SH-SY5Y (cell line): ENCODE results near the gene SLC34A1.

Experiments
- GATA2 ChIP-seq: IDR thresholded peaks from 2 replicates; pipeline ENCODE4 v1.6.1; 2011; ENCODE audit warnings: mild to moderate bottlenecking, low read depth, low read length
- GATA3 ChIP-seq: IDR thresholded peaks from 2 replicates; pipeline ENCODE4 v1.6.1; 2011; ENCODE audit warnings: low read depth, mild to moderate bottlenecking, low read length, moderate library complexity

SLC34A1 gene

GRCh38 chr5:177399997-177400868 lies 16.0 kb downstream of the SLC34A1 start, which contains the start of gene PFN3:
Gene PFN3 (minus strand): TSS chr5:177400661. CDS start chr5:177400576, 85 bp downstream.
- no peak for TF ChIP-seq GATA2
- no peak for TF ChIP-seq GATA3

- TF ChIP-seq GATA2 (no peak), GATA3 (no peak)
Measured at GRCh38 chr5:177402271-177403043, 18.2 kb downstream of the SLC34A1 start.

GRCh38 chr5:177403102-177403791 lies 19.0 kb downstream of the SLC34A1 start:
- TF ChIP-seq GATA2, result no peak
- no peak for TF ChIP-seq GATA3

- no peak for TF ChIP-seq GATA2
- no peak for TF ChIP-seq GATA3
Measured at GRCh38 chr5:177403792-177404640, 19.8 kb downstream of the SLC34A1 start.

- no peak for TF ChIP-seq GATA2
- TF ChIP-seq GATA3, result no peak
Measured at GRCh38 chr5:177404641-177405179, 20.5 kb downstream of the SLC34A1 start.

- TF ChIP-seq GATA3, result no peak
- no peak for TF ChIP-seq GATA2
Measured at GRCh38 chr5:177405312-177405711, 21.1 kb downstream of the SLC34A1 start.

GRCh38 chr5:177405805-177406204 lies 21.6 kb downstream of the SLC34A1 start:
- TF ChIP-seq GATA2 (no peak), GATA3 (no peak)

GRCh38 chr5:177409043-177409801 lies 25.0 kb downstream of the SLC34A1 start, which contains the start of gene F12:
Gene F12 (minus strand): TSS chr5:177409564. CDS start chr5:177409527, 37 bp downstream.
- TF ChIP-seq GATA2 (no peak), GATA3 (no peak)

- TF ChIP-seq GATA2 (no peak), GATA3 (no peak)
Measured at GRCh38 chr5:177410575-177410974, 26.3 kb downstream of the SLC34A1 start.

GRCh38 chr5:177412603-177413233 lies 28.5 kb downstream of the SLC34A1 start:
- TF ChIP-seq GATA2 (no peak), GATA3 (no peak)

- no peak for TF ChIP-seq GATA2
- TF ChIP-seq GATA3, result no peak
Measured at GRCh38 chr5:177414481-177414880, 30.2 kb downstream of the SLC34A1 start.

- TF ChIP-seq GATA3 (no peak), GATA2 (no peak)
Measured at GRCh38 chr5:177419046-177419445, 34.8 kb downstream of the SLC34A1 start.
